HCT116 (cell line): ENCODE data around the gene SLCO2A1. TPM values are rescaled to one million over a fixed set of nuclear protein-coding genes. Genes with fewer than 3 reads are reported as not detected.

Experiments
- ATAC-seq: fragments of 200-7000 bp; cut with Tn5 transposase; 2 replicates; pipeline ENCODE4 v1.9.1; 2020; ENCODE audit warnings: mild to moderate bottlenecking, moderate library complexity
- BruUV-seq: library from RNA; stranded (reverse); fragments of 400-500 nt; replicated peaks from 2 replicates; lab custom pipeline; 2021; lab: Mats Ljungman, UMichigan
- CTCF ChIA-PET: fragments of 300-600 bp; sonication (Branson Sonifier 250); formaldehyde crosslinking; loops from one replicate; lab custom pipeline; 2021; ENCODE audit warnings: antibody characterized with exemption; lab: Charles Lee
- POLR2A ChIA-PET: fragments of 300-600, 350-600 bp; sonication (Branson Sonifier 250); formaldehyde crosslinking; loops from one replicate; lab custom pipeline; 2021; ENCODE audit warnings: antibody characterized with exemption; lab: Charles Lee
- RAD21 ChIA-PET, 2 experiments: fragments of 300-600 bp; sonication (Branson Sonifier 250); formaldehyde crosslinking; loops; one replicate each; lab custom pipeline; 2023; ENCODE audit warnings: low total read pairs in 2 of 2; ENCODE audit not compliant: uncharacterized antibody in 2 of 2, unreplicated experiment in 2 of 2, low non-redundant PET in 1 of 2; lab: Charles Lee
- DNase-seq: peaks from one replicate; pipeline ENCODE4 v3.0.0-alpha.2; 2010; ENCODE audit warnings: low read depth, low spot score
- H2AFZ ChIP-seq: fragments of 200-600 bp; shearing (Covaris generic), sonication (generic); 2 replicates; pipeline ENCODE4 v1.6.1; 2017; ENCODE audit warnings: low read depth, mixed run types, mixed read lengths, antibody characterized with exemption, low read length; ENCODE audit not compliant: poor library complexity, severe bottlenecking
- H3K27ac ChIP-seq: 2 replicates; pipeline ENCODE4 v1.5.1; 2012; ENCODE audit warnings: low read depth, low read length
- H3K27me3 ChIP-seq: fragments of 200-600 bp; sonication (generic); 2 replicates; pipeline ENCODE4 v1.6.1; 2016; ENCODE audit warnings: mixed run types, low read length, mixed read lengths; ENCODE audit not compliant: insufficient read depth
- H3K36me3 ChIP-seq, 2 experiments: fragments of 200-500 bp in 1 of 2; fragments of 200-600 bp in 1 of 2; sonication (Bioruptor generic) in 1 of 2; sonication (generic) in 1 of 2; 2 replicates each; pipeline versions ENCODE4 v1.5.1 to v1.6.1; 2014 to 2016; ENCODE audit warnings: low read length in 2 of 2, inconsistent platforms in 1 of 2, mixed read lengths in 1 of 2, mixed run types in 1 of 2; ENCODE audit not compliant: insufficient read depth in 2 of 2, control insufficient read depth in 1 of 2
- H3K4me1 ChIP-seq, 2 experiments: fragments of 200-600 bp in 1 of 2; sonication (generic) in 1 of 2; 2 replicates each; pipeline versions ENCODE4 v1.5.1 to v1.6.1; 2012 to 2017; ENCODE audit warnings: low read length in 2 of 2, inconsistent platforms in 1 of 2, mild to moderate bottlenecking in 1 of 2, mixed read lengths in 1 of 2, mixed run types in 1 of 2, moderate library complexity in 1 of 2; ENCODE audit not compliant: insufficient read depth in 2 of 2, control insufficient read depth in 1 of 2
- H3K4me2 ChIP-seq: fragments of 200-600 bp; sonication (generic); 2 replicates; pipeline ENCODE4 v1.6.1; 2017; ENCODE audit warnings: mixed run types, low read length, mixed read lengths
- H3K4me3 ChIP-seq, 2 experiments: fragments of 200-600 bp in 1 of 2; sonication (generic) in 1 of 2; replicated peaks in 1 of 2; 2 replicates each; pipeline ENCODE4 v1.5.1; 2011 to 2016; ENCODE audit warnings: low read length in 2 of 2, control low read depth in 1 of 2, low read depth in 1 of 2, mild to moderate bottlenecking in 1 of 2, mixed read lengths in 1 of 2, mixed run types in 1 of 2
- H3K79me2 ChIP-seq: fragments of 200-600 bp; sonication (generic); 2 replicates; pipeline ENCODE4 v1.6.1; 2017; ENCODE audit warnings: mild to moderate bottlenecking, mixed run types, low read length, moderate library complexity, mixed read lengths; ENCODE audit not compliant: insufficient read depth
- H3K9ac ChIP-seq: fragments of 200-600 bp; sonication (generic); 2 replicates; pipeline ENCODE4 v1.6.1; 2016; ENCODE audit warnings: low read length, mixed read lengths
- H3K9me2 ChIP-seq: fragments of 200-600 bp; sonication (generic), shearing (Covaris generic); 2 replicates; pipeline ENCODE4 v1.6.1; 2017; ENCODE audit warnings: mixed run types, mild to moderate bottlenecking, moderate library complexity; ENCODE audit not compliant: insufficient read depth
- H3K9me3 ChIP-seq, 2 experiments: fragments of 200-500 bp in 1 of 2; fragments of 200-600 bp in 1 of 2; sonication (Bioruptor generic) in 1 of 2; sonication (generic) in 1 of 2; 2 replicates each; pipeline ENCODE4 v1.6.1; 2014 to 2017; ENCODE audit warnings: low read length in 2 of 2, mixed read lengths in 2 of 2, inconsistent platforms in 1 of 2, low read depth in 1 of 2, mild to moderate bottlenecking in 1 of 2, mixed run types in 1 of 2, moderate library complexity in 1 of 2; ENCODE audit not compliant: control insufficient read depth in 1 of 2, insufficient read depth in 1 of 2
- H4K20me1 ChIP-seq: fragments of 200-600 bp; sonication (generic), shearing (Covaris generic); 2 replicates; pipeline ENCODE4 v1.6.1; 2017; ENCODE audit warnings: mixed run types, mild to moderate bottlenecking, moderate library complexity; ENCODE audit not compliant: insufficient read depth
- CBX3 ChIP-seq: IDR thresholded peaks from 2 replicates; pipeline ENCODE4 v1.6.1; 2012; ENCODE audit warnings: low read depth
- CEBPB ChIP-seq: IDR thresholded peaks from 2 replicates; pipeline ENCODE4 v1.6.1; 2012; ENCODE audit warnings: low read depth
- EGR1 ChIP-seq: IDR thresholded peaks from 2 replicates; pipeline ENCODE4 v1.6.1; 2012; ENCODE audit warnings: low read depth
- ELF1 ChIP-seq: IDR thresholded peaks from 2 replicates; pipeline ENCODE4 v1.6.1; 2012; ENCODE audit warnings: low read depth, borderline replicate concordance
- EZH2 ChIP-seq: fragments of 200-600 bp; sonication (generic); IDR thresholded peaks from 2 replicates; pipeline ENCODE4 v1.6.1; 2017; ENCODE audit warnings: antibody characterized with exemption, mixed run types
- EZH2phosphoT487 ChIP-seq: fragments of 200-600 bp; IDR thresholded peaks from 2 replicates; pipeline ENCODE4 v1.6.1; 2018; ENCODE audit warnings: antibody characterized with exemption, borderline replicate concordance
- FOSL1 ChIP-seq: IDR thresholded peaks from 2 replicates; pipeline ENCODE4 v1.6.1; 2012; ENCODE audit warnings: low read depth
- JUND ChIP-seq: IDR thresholded peaks from 2 replicates; pipeline ENCODE4 v1.6.1; 2012
- POLR2A ChIP-seq: IDR thresholded peaks from 2 replicates; pipeline ENCODE4 v1.7.0; 2011; ENCODE audit warnings: borderline replicate concordance; ENCODE audit not compliant: insufficient read depth, insufficient read length; ENCODE audit errors: extremely low read depth
- POLR2AphosphoS5 ChIP-seq: IDR thresholded peaks from 2 replicates; pipeline ENCODE4 v1.6.1; 2011; ENCODE audit warnings: mild to moderate bottlenecking, low read depth, low read length, moderate library complexity
- SIN3A ChIP-seq: IDR thresholded peaks from 2 replicates; pipeline ENCODE4 v1.6.1; 2012; ENCODE audit warnings: low read depth
- SP1 ChIP-seq: IDR thresholded peaks from 2 replicates; pipeline ENCODE4 v1.6.1; 2012; ENCODE audit warnings: low read depth
- SRF ChIP-seq: IDR thresholded peaks from 2 replicates; pipeline ENCODE4 v1.6.1; 2012; ENCODE audit warnings: low read depth
- TCF7L2 ChIP-seq: IDR thresholded peaks from 2 replicates; pipeline ENCODE4 v1.7.0; 2011; ENCODE audit warnings: borderline replicate concordance, inconsistent platforms; ENCODE audit not compliant: insufficient read depth, insufficient read length; ENCODE audit errors: extremely low read depth
- ZFX ChIP-seq: fragments of 450-650 bp; IDR thresholded peaks from 2 replicates; pipeline ENCODE4 v1.6.1; 2017
- intact Hi-C: fragments of 100-400 bp; cut with micrococcal nuclease; formaldehyde crosslinking; loops from 2 replicates; pipeline ENCODE4 v1.10.0; 2022
- total RNA-seq: library from RNA; stranded (reverse); gene quantifications from one replicate; pipeline ENCODE4 v1.2.1, GENCODE V29; 2021; ENCODE audit not compliant: unreplicated experiment
- TF ChIP-seq, protein P1 (sequence below): IDR thresholded peaks from 2 replicates; pipeline ENCODE4 v1.6.1; 2012
- TF ChIP-seq, protein P2 (sequence below): IDR thresholded peaks from 2 replicates; pipeline ENCODE4 v1.6.1; 2012
- TF ChIP-seq, protein P3 (sequence below): IDR thresholded peaks from 2 replicates; pipeline ENCODE4 v1.6.1; 2012; ENCODE audit warnings: low read depth
- TF ChIP-seq, protein P4 (sequence below), 3 experiments: fragments of 200-600 bp in 1 of 3; sonication (generic) in 1 of 3; IDR thresholded peaks in 2 of 3; conservative IDR thresholded peaks in 1 of 3; 2 replicates each; pipeline ENCODE4 v1.5.1; 2012 to 2017; ENCODE audit warnings: low read depth in 2 of 3, low read length in 2 of 3, antibody characterized with exemption in 1 of 3, borderline replicate concordance in 1 of 3, control low read depth in 1 of 3, mild to moderate bottlenecking in 1 of 3, mixed read lengths in 1 of 3, mixed run types in 1 of 3, moderate library complexity in 1 of 3; ENCODE audit not compliant: insufficient read depth in 1 of 3
- TF ChIP-seq, protein P5 (sequence below): IDR thresholded peaks from 2 replicates; pipeline ENCODE4 v1.6.1; 2011; ENCODE audit warnings: mild to moderate bottlenecking, low read length, moderate library complexity; ENCODE audit not compliant: insufficient replicate concordance; ENCODE audit errors: extremely low read depth

Gene SLCO2A1
- total RNA-seq, 1 experiment from 2014 or later: 0.52 TPM

DNA sequence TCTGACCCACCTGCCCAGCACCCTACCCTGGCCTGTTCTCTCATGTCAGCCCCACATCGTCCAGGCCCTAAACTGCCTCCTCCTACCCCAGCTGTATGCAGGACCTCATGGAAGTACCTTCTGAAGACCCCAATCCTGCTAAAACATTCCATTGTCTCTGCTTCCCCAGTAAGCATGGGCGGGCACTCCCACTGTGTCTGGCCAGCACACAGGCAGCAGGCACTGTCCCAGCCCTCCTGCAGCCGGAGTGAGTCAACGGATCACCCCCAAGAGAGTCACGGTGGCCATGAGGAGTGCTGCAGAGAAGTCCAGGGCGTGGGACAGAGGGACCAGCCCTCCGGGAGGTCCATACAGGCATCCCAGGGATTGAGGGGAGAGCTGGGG lies 36.4 kb upstream of the SLCO2A1 start:
- no peak overlapping the region for H3K27ac ChIP-seq
- ChIA-PET POLR2A (no interaction called here), RAD21 (no interaction called here), CTCF (no interaction called here)
- no peak overlapping the region for H2AFZ ChIP-seq
- no TSS peak for BruUV-seq
- no peak overlapping the region for H3K4me2 ChIP-seq
- H3K79me2 ChIP-seq: no peaks in the 10 kb centered on the region
- DNase-seq (no peak), ATAC-seq (no peak)
- peaks cover 0 to 6% of the 10 kb centered on the region in 2 experiments; a peak in 1 of 4 replicates for H3K4me1 ChIP-seq
- H3K4me3 ChIP-seq: no peak overlapping the region
- H4K20me1 ChIP-seq: no peaks in the 10 kb centered on the region
- intact Hi-C loops: no loop called here
- TF ChIP-seq, protein P1, sequence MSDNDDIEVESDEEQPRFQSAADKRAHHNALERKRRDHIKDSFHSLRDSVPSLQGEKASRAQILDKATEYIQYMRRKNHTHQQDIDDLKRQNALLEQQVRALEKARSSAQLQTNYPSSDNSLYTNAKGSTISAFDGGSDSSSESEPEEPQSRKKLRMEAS: no peak
- TF ChIP-seq, protein P2, sequence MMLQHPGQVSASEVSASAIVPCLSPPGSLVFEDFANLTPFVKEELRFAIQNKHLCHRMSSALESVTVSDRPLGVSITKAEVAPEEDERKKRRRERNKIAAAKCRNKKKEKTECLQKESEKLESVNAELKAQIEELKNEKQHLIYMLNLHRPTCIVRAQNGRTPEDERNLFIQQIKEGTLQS: no peak
- no peak for TF ChIP-seq CBX3
- TF ChIP-seq FOSL1: no peak
- no peak for TF ChIP-seq SIN3A
- no peak for TF ChIP-seq EGR1
- TF ChIP-seq, protein P3, sequence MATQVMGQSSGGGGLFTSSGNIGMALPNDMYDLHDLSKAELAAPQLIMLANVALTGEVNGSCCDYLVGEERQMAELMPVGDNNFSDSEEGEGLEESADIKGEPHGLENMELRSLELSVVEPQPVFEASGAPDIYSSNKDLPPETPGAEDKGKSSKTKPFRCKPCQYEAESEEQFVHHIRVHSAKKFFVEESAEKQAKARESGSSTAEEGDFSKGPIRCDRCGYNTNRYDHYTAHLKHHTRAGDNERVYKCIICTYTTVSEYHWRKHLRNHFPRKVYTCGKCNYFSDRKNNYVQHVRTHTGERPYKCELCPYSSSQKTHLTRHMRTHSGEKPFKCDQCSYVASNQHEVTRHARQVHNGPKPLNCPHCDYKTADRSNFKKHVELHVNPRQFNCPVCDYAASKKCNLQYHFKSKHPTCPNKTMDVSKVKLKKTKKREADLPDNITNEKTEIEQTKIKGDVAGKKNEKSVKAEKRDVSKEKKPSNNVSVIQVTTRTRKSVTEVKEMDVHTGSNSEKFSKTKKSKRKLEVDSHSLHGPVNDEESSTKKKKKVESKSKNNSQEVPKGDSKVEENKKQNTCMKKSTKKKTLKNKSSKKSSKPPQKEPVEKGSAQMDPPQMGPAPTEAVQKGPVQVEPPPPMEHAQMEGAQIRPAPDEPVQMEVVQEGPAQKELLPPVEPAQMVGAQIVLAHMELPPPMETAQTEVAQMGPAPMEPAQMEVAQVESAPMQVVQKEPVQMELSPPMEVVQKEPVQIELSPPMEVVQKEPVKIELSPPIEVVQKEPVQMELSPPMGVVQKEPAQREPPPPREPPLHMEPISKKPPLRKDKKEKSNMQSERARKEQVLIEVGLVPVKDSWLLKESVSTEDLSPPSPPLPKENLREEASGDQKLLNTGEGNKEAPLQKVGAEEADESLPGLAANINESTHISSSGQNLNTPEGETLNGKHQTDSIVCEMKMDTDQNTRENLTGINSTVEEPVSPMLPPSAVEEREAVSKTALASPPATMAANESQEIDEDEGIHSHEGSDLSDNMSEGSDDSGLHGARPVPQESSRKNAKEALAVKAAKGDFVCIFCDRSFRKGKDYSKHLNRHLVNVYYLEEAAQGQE: no peak
- TF ChIP-seq POLR2AphosphoS5: no peak
- TF ChIP-seq, protein P4, sequence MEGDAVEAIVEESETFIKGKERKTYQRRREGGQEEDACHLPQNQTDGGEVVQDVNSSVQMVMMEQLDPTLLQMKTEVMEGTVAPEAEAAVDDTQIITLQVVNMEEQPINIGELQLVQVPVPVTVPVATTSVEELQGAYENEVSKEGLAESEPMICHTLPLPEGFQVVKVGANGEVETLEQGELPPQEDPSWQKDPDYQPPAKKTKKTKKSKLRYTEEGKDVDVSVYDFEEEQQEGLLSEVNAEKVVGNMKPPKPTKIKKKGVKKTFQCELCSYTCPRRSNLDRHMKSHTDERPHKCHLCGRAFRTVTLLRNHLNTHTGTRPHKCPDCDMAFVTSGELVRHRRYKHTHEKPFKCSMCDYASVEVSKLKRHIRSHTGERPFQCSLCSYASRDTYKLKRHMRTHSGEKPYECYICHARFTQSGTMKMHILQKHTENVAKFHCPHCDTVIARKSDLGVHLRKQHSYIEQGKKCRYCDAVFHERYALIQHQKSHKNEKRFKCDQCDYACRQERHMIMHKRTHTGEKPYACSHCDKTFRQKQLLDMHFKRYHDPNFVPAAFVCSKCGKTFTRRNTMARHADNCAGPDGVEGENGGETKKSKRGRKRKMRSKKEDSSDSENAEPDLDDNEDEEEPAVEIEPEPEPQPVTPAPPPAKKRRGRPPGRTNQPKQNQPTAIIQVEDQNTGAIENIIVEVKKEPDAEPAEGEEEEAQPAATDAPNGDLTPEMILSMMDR (IDR thresholded peaks at IDR 0.05 in 2 of 3, conservative IDR thresholded peaks at IDR 0.05 in 1 of 3; ENCODE audit: borderline replicate concordance in 1 of 3, insufficient read depth in 1 of 3, low read depth in 2 of 3, low read length in 2 of 3): no peak
- no peak for TF ChIP-seq ZFX
- TF ChIP-seq ELF1: no peak
- no peak for TF ChIP-seq CEBPB
- TF ChIP-seq JUND: no peak
- no peak for TF ChIP-seq POLR2A
- TF ChIP-seq, protein P5, sequence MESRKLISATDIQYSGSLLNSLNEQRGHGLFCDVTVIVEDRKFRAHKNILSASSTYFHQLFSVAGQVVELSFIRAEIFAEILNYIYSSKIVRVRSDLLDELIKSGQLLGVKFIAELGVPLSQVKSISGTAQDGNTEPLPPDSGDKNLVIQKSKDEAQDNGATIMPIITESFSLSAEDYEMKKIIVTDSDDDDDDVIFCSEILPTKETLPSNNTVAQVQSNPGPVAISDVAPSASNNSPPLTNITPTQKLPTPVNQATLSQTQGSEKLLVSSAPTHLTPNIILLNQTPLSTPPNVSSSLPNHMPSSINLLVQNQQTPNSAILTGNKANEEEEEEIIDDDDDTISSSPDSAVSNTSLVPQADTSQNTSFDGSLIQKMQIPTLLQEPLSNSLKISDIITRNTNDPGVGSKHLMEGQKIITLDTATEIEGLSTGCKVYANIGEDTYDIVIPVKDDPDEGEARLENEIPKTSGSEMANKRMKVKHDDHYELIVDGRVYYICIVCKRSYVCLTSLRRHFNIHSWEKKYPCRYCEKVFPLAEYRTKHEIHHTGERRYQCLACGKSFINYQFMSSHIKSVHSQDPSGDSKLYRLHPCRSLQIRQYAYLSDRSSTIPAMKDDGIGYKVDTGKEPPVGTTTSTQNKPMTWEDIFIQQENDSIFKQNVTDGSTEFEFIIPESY: no peak
- TF ChIP-seq EZH2: no peak
- no peak for TF ChIP-seq EZH2phosphoT487
- no peak for TF ChIP-seq SRF
- TF ChIP-seq TCF7L2: no peak
- TF ChIP-seq SP1: no peak
- no peaks in the 10 kb centered on the region for H3K27me3 ChIP-seq
- H3K9me3 ChIP-seq: no peaks in the 10 kb centered on the region
- H3K9me2 ChIP-seq: no peaks in the 10 kb centered on the region
- H3K9ac ChIP-seq: no peak overlapping the region
- no peaks in the 10 kb centered on the region for H3K36me3 ChIP-seq
